Activated B cell treated with CpG ODN at 0.5 μM for 24 hours (primary cell): ENCODE data around the gene CHRNA9. TPM values are rescaled to one million over a fixed set of nuclear protein-coding genes. Genes with fewer than 3 reads are reported as not detected.
"Not testable (repeated sequence)": the region's sequence is repeated elsewhere in the genome, so short reads cannot be mapped to it uniquely, and the experiment has no call there.

Experiments used
- ATAC-seq: fragments of 200-7000 bp; cut with Tn5 transposase; one replicate; pipeline ENCODE4 v1.10.0; 2021; ENCODE audit warnings: low read depth, mild to moderate bottlenecking, moderate library complexity
- CTCF ChIA-PET: fragments of 350-600 bp; sonication (Branson Sonifier 250); formaldehyde crosslinking; loops from one replicate; lab custom pipeline; 2021; ENCODE audit warnings: antibody characterized with exemption; lab: Charles Lee
- POLR2A ChIA-PET: fragments of 350-600 bp; sonication (Branson Sonifier 250); formaldehyde crosslinking; loops from one replicate; lab custom pipeline; 2021; ENCODE audit warnings: antibody characterized with exemption; lab: Charles Lee
- DNase-seq: peaks from one replicate; pipeline ENCODE4 v3.0.0; 2022
- H3K27ac Mint-ChIP-seq: one replicate; pipeline ENCODE4 v1.8.0; 2020; ENCODE audit warnings: mixed read lengths
- H3K27me3 Mint-ChIP-seq: one replicate; pipeline ENCODE4 v1.8.0; 2021; ENCODE audit warnings: mixed read lengths
- H3K36me3 Mint-ChIP-seq: one replicate; pipeline ENCODE4 v1.8.0; 2021; ENCODE audit warnings: low read depth, mixed read lengths
- H3K4me1 Mint-ChIP-seq: one replicate; pipeline ENCODE4 v1.8.0; 2021; ENCODE audit warnings: mixed read lengths
- H3K4me3 Mint-ChIP-seq: one replicate; pipeline ENCODE4 v1.8.0; 2020; ENCODE audit warnings: mild to moderate bottlenecking, mixed read lengths
- H3K9me3 Mint-ChIP-seq: one replicate; pipeline ENCODE4 v1.8.0; 2020; ENCODE audit warnings: mixed read lengths
- intact Hi-C: fragments of 100-400 bp; cut with micrococcal nuclease; formaldehyde crosslinking; loops from one replicate; pipeline ENCODE4 v1.15.1; 2024
- total RNA-seq: library from RNA; stranded (reverse); gene quantifications from 2 replicates; pipeline ENCODE4 v1.2.3, GENCODE V29; 2022
- TF ChIP-seq, protein P1 (sequence below): fragments of 200-600 bp; IDR thresholded peaks from one replicate; pipeline ENCODE4 v1.8.0; 2022; ENCODE audit warnings: antibody characterized with exemption, mild to moderate bottlenecking

CHRNA9 gene
- total RNA-seq, 1 donor from 2014 or later = 0.16 TPM

DNA sequence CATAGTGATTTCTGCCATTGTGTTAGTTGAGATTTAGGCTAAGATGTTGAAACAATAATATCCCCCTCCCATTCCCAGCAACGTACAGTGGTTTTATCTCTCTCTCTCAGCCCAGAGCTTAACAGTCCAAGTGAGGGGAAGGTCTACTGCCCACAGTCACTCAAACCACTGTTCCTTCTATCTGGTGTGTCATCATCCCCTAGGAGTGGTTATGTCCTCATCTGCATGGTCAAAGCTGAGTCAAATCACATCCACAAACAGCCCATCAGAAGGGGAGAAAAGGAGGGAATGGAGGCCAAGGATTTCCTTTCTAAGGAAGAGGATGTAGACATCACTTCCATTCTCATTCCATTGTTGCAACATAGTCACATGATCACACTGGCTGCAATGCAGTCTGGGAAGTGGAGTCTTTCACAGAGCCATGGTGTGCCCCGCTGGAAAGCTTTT is 42.8 kb upstream of the CHRNA9 start:
- ATAC-seq = no peak
- POLR2A ChIA-PET = interaction anchor here (1.6 to 1.9 kb wide), 2 partner anchors 9 to 15 kb away, joined by 5 read pairs; no protein-coding TSS in a partner anchor

DNA sequence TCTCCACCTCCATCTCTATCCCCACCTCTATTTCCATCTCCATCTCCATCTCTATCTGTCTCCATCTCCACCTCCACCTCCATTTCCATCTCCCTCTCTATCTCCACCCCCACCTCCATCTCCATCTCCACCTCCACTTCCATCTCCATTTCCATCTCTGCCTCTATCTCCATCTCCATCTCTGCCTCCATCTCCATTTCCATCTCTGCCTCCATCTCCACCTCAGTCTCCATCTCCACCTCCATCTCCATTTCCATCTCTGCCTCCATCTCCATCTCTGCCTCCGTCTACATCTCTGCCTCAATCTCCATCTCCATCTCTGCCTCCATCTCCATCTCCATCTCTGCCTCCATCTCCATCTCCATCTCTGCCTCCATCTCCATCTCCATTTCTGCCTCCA is 40.8 kb upstream of the CHRNA9 start:
- Mint-ChIP-seq H3K36me3 (no peaks in the 10 kb centered on the region), H3K27me3 (no peaks in the 10 kb centered on the region), H3K4me1 (peaks cover 59% of the 10 kb centered on the region), H3K4me3 (no peak overlapping the region), H3K9me3 (peaks cover 2% of the 10 kb centered on the region), H3K27ac (no peak overlapping the region)
- ChIA-PET POLR2A (interaction anchor here (0.6 kb wide), 1 partner anchor 12 kb away, joined by 5 read pairs; no protein-coding TSS in a partner anchor), CTCF (no interaction called here)
- ATAC-seq (no peak), DNase-seq (no peak)
- TF ChIP-seq, protein P1, sequence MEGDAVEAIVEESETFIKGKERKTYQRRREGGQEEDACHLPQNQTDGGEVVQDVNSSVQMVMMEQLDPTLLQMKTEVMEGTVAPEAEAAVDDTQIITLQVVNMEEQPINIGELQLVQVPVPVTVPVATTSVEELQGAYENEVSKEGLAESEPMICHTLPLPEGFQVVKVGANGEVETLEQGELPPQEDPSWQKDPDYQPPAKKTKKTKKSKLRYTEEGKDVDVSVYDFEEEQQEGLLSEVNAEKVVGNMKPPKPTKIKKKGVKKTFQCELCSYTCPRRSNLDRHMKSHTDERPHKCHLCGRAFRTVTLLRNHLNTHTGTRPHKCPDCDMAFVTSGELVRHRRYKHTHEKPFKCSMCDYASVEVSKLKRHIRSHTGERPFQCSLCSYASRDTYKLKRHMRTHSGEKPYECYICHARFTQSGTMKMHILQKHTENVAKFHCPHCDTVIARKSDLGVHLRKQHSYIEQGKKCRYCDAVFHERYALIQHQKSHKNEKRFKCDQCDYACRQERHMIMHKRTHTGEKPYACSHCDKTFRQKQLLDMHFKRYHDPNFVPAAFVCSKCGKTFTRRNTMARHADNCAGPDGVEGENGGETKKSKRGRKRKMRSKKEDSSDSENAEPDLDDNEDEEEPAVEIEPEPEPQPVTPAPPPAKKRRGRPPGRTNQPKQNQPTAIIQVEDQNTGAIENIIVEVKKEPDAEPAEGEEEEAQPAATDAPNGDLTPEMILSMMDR = no peak
- intact Hi-C loops = no loop called here

More for the DNA sequence above, 42.8 kb upstream of the CHRNA9 start:
- Mint-ChIP-seq H3K36me3 (no peaks in the 10 kb centered on the region), H3K4me1 (peaks cover 62% of the 10 kb centered on the region), H3K27ac (peak overlapping the region; percentile 42), H3K9me3 (no peaks in the 10 kb centered on the region), H3K27me3 (no peaks in the 10 kb centered on the region), H3K4me3 (peak overlapping the region; percentile 11)
- intact Hi-C loops = no loop called here
- no peak for DNase-seq
- TF ChIP-seq, protein P1 = no peak
- CTCF ChIA-PET = interaction anchor here (0.9 kb wide), 1 partner anchor 16 kb away, joined by 3 read pairs; no protein-coding TSS in a partner anchor

DNA sequence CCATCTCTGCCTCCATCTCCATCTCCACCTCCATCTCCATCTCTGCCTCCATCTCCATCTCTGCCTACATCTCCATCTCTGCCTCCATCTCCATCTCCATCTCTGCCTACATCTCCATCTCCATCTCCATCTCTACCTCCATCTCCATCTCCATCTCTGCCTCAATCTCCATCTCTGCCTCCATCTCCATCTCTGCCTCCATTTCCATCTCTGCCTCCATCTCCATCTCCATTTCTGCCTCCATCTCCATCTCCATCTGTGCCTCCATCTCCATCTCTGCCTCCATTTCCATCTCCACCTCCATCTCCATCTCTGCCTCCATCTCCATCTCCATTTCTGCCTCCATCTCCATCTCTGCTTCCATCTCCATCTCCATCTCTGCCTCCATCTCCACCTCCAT is 40.1 kb upstream of the CHRNA9 start:
- CTCF ChIA-PET = interaction anchor here (1.1 kb wide), 1 partner anchor 22 kb away, joined by 3 read pairs; no protein-coding TSS in a partner anchor
- POLR2A ChIA-PET, intact Hi-C loops, DNase-seq, H3K27ac Mint-ChIP-seq, H3K9me3 Mint-ChIP-seq, H3K36me3 Mint-ChIP-seq, H3K4me3 Mint-ChIP-seq, H3K27me3 Mint-ChIP-seq, ATAC-seq: not testable (repeated sequence)
- peaks cover 59% of the 10 kb centered on the region for H3K4me1 Mint-ChIP-seq

DNA sequence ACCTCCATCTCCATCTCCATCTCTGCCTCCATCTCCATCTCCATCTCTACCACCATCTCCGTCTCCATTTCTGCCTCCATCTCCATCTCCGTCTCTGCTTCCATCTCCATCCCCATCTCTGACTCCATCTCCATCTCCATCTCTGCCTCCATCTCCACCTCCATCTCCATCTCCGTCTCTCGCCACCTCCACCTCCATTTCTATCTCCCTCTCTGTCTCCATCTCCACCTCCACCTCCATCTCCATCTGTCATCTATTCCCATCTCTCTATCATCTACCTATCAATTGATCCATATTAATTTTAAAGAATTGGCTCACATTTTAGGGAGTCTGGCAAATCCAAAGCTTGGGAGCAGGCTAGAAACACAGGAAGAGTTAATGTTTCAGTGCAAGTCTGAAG is 39.6 kb upstream of the CHRNA9 start:
- Mint-ChIP-seq H3K27ac (no peak overlapping the region), H3K4me3 (no peak overlapping the region), H3K27me3 (no peaks in the 10 kb centered on the region), H3K9me3 (peaks cover 2% of the 10 kb centered on the region), H3K36me3 (no peaks in the 10 kb centered on the region), H3K4me1 (peaks cover 59% of the 10 kb centered on the region)
- ChIA-PET POLR2A (no interaction called here), CTCF (interaction anchor here (1.1 kb wide), 1 partner anchor 21 kb away, joined by 3 read pairs; no protein-coding TSS in a partner anchor)
- intact Hi-C loops = no loop called here
- ATAC-seq = no peak
- TF ChIP-seq, protein P1 = no peak
- DNase-seq = no peak

DNA sequence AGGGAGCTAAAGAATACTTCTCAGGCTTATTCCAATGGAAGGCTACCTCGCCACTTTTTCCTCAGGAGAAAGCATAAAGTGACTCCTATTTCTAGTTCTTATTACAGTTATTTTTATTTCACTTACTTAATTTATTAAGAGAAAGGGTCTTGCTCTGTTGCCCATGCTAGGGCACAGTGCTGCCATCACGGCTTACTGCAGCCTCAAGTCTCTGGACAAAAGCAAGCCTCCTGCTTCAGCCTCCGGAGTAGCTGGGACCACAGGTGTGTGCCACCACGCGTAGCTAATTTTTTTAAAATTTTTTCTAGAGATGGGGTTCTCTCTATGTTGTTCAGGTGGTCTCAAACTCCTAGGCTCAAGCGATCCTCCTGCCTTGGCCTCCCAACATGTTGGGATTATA is 36.0 kb upstream of the CHRNA9 start:
- Mint-ChIP-seq H3K4me3 (no peak overlapping the region), H3K9me3 (peaks cover 2% of the 10 kb centered on the region), H3K27ac (no peak overlapping the region), H3K27me3 (no peaks in the 10 kb centered on the region), H3K36me3 (no peaks in the 10 kb centered on the region), H3K4me1 (peaks cover 64% of the 10 kb centered on the region)
- ChIA-PET CTCF (interaction anchor here (1.0 kb wide), 1 partner anchor 11 kb away, joined by 4 read pairs; no protein-coding TSS in a partner anchor), POLR2A (interaction anchor here (0.9 to 1.1 kb wide), 3 partner anchors 67 to 100 kb away, joined by 3 read pairs; no protein-coding TSS in a partner anchor)
- TF ChIP-seq, protein P1 = no peak
- intact Hi-C loops = no loop called here
- DNase-seq (no peak), ATAC-seq (no peak)
